HCT116 (cell line): ENCODE results near the gene ENOSF1. TPM values are rescaled to one million over a fixed set of nuclear protein-coding genes. Genes with fewer than 3 reads are reported as not detected.

Experiments
- ATAC-seq: fragments of 200-7000 bp; cut with Tn5 transposase; 2 replicates; pipeline ENCODE4 v1.9.1; 2020; ENCODE audit warnings: mild to moderate bottlenecking, moderate library complexity
- BruUV-seq: library from RNA; stranded (reverse); fragments of 400-500 nt; replicated peaks from 2 replicates; lab custom pipeline; 2021; lab: Mats Ljungman, UMichigan
- CTCF ChIA-PET: fragments of 300-600 bp; sonication (Branson Sonifier 250); formaldehyde crosslinking; loops from one replicate; lab custom pipeline; 2021; ENCODE audit warnings: antibody characterized with exemption; lab: Charles Lee
- POLR2A ChIA-PET: fragments of 300-600, 350-600 bp; sonication (Branson Sonifier 250); formaldehyde crosslinking; loops from one replicate; lab custom pipeline; 2021; ENCODE audit warnings: antibody characterized with exemption; lab: Charles Lee
- RAD21 ChIA-PET, 2 experiments: fragments of 300-600 bp; sonication (Branson Sonifier 250); formaldehyde crosslinking; loops; one replicate each; lab custom pipeline; 2023; ENCODE audit warnings: low total read pairs in 2 of 2; ENCODE audit not compliant: uncharacterized antibody in 2 of 2, unreplicated experiment in 2 of 2, low non-redundant PET in 1 of 2; lab: Charles Lee
- DNase-seq: peaks from one replicate; pipeline ENCODE4 v3.0.0-alpha.2; 2010; ENCODE audit warnings: low read depth, low spot score
- H2AFZ ChIP-seq: fragments of 200-600 bp; shearing (Covaris generic), sonication (generic); 2 replicates; pipeline ENCODE4 v1.6.1; 2017; ENCODE audit warnings: low read depth, mixed run types, mixed read lengths, antibody characterized with exemption, low read length; ENCODE audit not compliant: poor library complexity, severe bottlenecking
- H3K27ac ChIP-seq: 2 replicates; pipeline ENCODE4 v1.5.1; 2012; ENCODE audit warnings: low read depth, low read length
- H3K27me3 ChIP-seq: fragments of 200-600 bp; sonication (generic); 2 replicates; pipeline ENCODE4 v1.6.1; 2016; ENCODE audit warnings: mixed run types, low read length, mixed read lengths; ENCODE audit not compliant: insufficient read depth
- H3K36me3 ChIP-seq, 2 experiments: fragments of 200-500 bp in 1 of 2; fragments of 200-600 bp in 1 of 2; sonication (Bioruptor generic) in 1 of 2; sonication (generic) in 1 of 2; 2 replicates each; pipeline versions ENCODE4 v1.5.1 to v1.6.1; 2014 to 2016; ENCODE audit warnings: low read length in 2 of 2, inconsistent platforms in 1 of 2, mixed read lengths in 1 of 2, mixed run types in 1 of 2; ENCODE audit not compliant: insufficient read depth in 2 of 2, control insufficient read depth in 1 of 2
- H3K4me1 ChIP-seq, 2 experiments: fragments of 200-600 bp in 1 of 2; sonication (generic) in 1 of 2; 2 replicates each; pipeline versions ENCODE4 v1.5.1 to v1.6.1; 2012 to 2017; ENCODE audit warnings: low read length in 2 of 2, inconsistent platforms in 1 of 2, mild to moderate bottlenecking in 1 of 2, mixed read lengths in 1 of 2, mixed run types in 1 of 2, moderate library complexity in 1 of 2; ENCODE audit not compliant: insufficient read depth in 2 of 2, control insufficient read depth in 1 of 2
- H3K4me2 ChIP-seq: fragments of 200-600 bp; sonication (generic); 2 replicates; pipeline ENCODE4 v1.6.1; 2017; ENCODE audit warnings: mixed run types, low read length, mixed read lengths
- H3K4me3 ChIP-seq, 2 experiments: fragments of 200-600 bp in 1 of 2; sonication (generic) in 1 of 2; replicated peaks in 1 of 2; 2 replicates each; pipeline ENCODE4 v1.5.1; 2011 to 2016; ENCODE audit warnings: low read length in 2 of 2, control low read depth in 1 of 2, low read depth in 1 of 2, mild to moderate bottlenecking in 1 of 2, mixed read lengths in 1 of 2, mixed run types in 1 of 2
- H3K79me2 ChIP-seq: fragments of 200-600 bp; sonication (generic); 2 replicates; pipeline ENCODE4 v1.6.1; 2017; ENCODE audit warnings: mild to moderate bottlenecking, mixed run types, low read length, moderate library complexity, mixed read lengths; ENCODE audit not compliant: insufficient read depth
- H3K9ac ChIP-seq: fragments of 200-600 bp; sonication (generic); 2 replicates; pipeline ENCODE4 v1.6.1; 2016; ENCODE audit warnings: low read length, mixed read lengths
- H3K9me2 ChIP-seq: fragments of 200-600 bp; sonication (generic), shearing (Covaris generic); 2 replicates; pipeline ENCODE4 v1.6.1; 2017; ENCODE audit warnings: mixed run types, mild to moderate bottlenecking, moderate library complexity; ENCODE audit not compliant: insufficient read depth
- H3K9me3 ChIP-seq, 2 experiments: fragments of 200-500 bp in 1 of 2; fragments of 200-600 bp in 1 of 2; sonication (Bioruptor generic) in 1 of 2; sonication (generic) in 1 of 2; 2 replicates each; pipeline ENCODE4 v1.6.1; 2014 to 2017; ENCODE audit warnings: low read length in 2 of 2, mixed read lengths in 2 of 2, inconsistent platforms in 1 of 2, low read depth in 1 of 2, mild to moderate bottlenecking in 1 of 2, mixed run types in 1 of 2, moderate library complexity in 1 of 2; ENCODE audit not compliant: control insufficient read depth in 1 of 2, insufficient read depth in 1 of 2
- H4K20me1 ChIP-seq: fragments of 200-600 bp; sonication (generic), shearing (Covaris generic); 2 replicates; pipeline ENCODE4 v1.6.1; 2017; ENCODE audit warnings: mixed run types, mild to moderate bottlenecking, moderate library complexity; ENCODE audit not compliant: insufficient read depth
- ATF3 ChIP-seq: IDR thresholded peaks from 2 replicates; pipeline ENCODE4 v1.6.1; 2012
- CTCF ChIP-seq, 3 experiments: fragments of 200-600 bp in 1 of 3; sonication (generic) in 1 of 3; IDR thresholded peaks in 2 of 3; conservative IDR thresholded peaks in 1 of 3; 2 replicates each; pipeline ENCODE4 v1.5.1; 2012 to 2017; ENCODE audit warnings: low read depth in 2 of 3, low read length in 2 of 3, antibody characterized with exemption in 1 of 3, borderline replicate concordance in 1 of 3, control low read depth in 1 of 3, mild to moderate bottlenecking in 1 of 3, mixed read lengths in 1 of 3, mixed run types in 1 of 3, moderate library complexity in 1 of 3; ENCODE audit not compliant: insufficient read depth in 1 of 3
- EGR1 ChIP-seq: IDR thresholded peaks from 2 replicates; pipeline ENCODE4 v1.6.1; 2012; ENCODE audit warnings: low read depth
- ELF1 ChIP-seq: IDR thresholded peaks from 2 replicates; pipeline ENCODE4 v1.6.1; 2012; ENCODE audit warnings: low read depth, borderline replicate concordance
- EZH2 ChIP-seq: fragments of 200-600 bp; sonication (generic); IDR thresholded peaks from 2 replicates; pipeline ENCODE4 v1.6.1; 2017; ENCODE audit warnings: antibody characterized with exemption, mixed run types
- EZH2phosphoT487 ChIP-seq: fragments of 200-600 bp; IDR thresholded peaks from 2 replicates; pipeline ENCODE4 v1.6.1; 2018; ENCODE audit warnings: antibody characterized with exemption, borderline replicate concordance
- JUND ChIP-seq: IDR thresholded peaks from 2 replicates; pipeline ENCODE4 v1.6.1; 2012
- POLR2A ChIP-seq: IDR thresholded peaks from 2 replicates; pipeline ENCODE4 v1.7.0; 2011; ENCODE audit warnings: borderline replicate concordance; ENCODE audit not compliant: insufficient read depth, insufficient read length; ENCODE audit errors: extremely low read depth
- RAD21 ChIP-seq: IDR thresholded peaks from 2 replicates; pipeline ENCODE4 v1.6.1; 2012; ENCODE audit warnings: low read depth, mild to moderate bottlenecking
- SIN3A ChIP-seq: IDR thresholded peaks from 2 replicates; pipeline ENCODE4 v1.6.1; 2012; ENCODE audit warnings: low read depth
- SP1 ChIP-seq: IDR thresholded peaks from 2 replicates; pipeline ENCODE4 v1.6.1; 2012; ENCODE audit warnings: low read depth
- ZBTB33 ChIP-seq: IDR thresholded peaks from 2 replicates; pipeline ENCODE4 v1.6.1; 2011; ENCODE audit warnings: mild to moderate bottlenecking, low read length, moderate library complexity; ENCODE audit not compliant: insufficient replicate concordance; ENCODE audit errors: extremely low read depth
- ZFX ChIP-seq: fragments of 450-650 bp; IDR thresholded peaks from 2 replicates; pipeline ENCODE4 v1.6.1; 2017
- intact Hi-C: fragments of 100-400 bp; cut with micrococcal nuclease; formaldehyde crosslinking; loops from 2 replicates; pipeline ENCODE4 v1.10.0; 2022
- total RNA-seq: library from RNA; stranded (reverse); gene quantifications from one replicate; pipeline ENCODE4 v1.2.1, GENCODE V29; 2021; ENCODE audit not compliant: unreplicated experiment

Gene ENOSF1
- total RNA-seq, 1 experiment from 2014 or later: 90.0 TPM

GRCh38 chr18:677145-677544, 35.3 kb downstream of the ENOSF1 start:
- Histone ChIP-seq H3K4me3 (no peak overlapping the region), H3K79me2 (peaks cover 9% of the 10 kb centered on the region; the same call in 1 of the 2 replicates), H3K9ac (no peak overlapping the region), H3K27ac (no peak overlapping the region), H2AFZ (no peak overlapping the region), H4K20me1 (no peaks in the 10 kb centered on the region), H3K36me3 (peaks cover 32 to 37% of the 10 kb centered on the region in 2 experiments; a peak in 3 of 4 replicates)
- POLR2A ChIA-PET: no interaction called here
- DNase-seq: no peak
- CTCF ChIA-PET: interaction anchor here (1.3 kb wide), 1 partner anchor 154 kb away, joined by 4 read pairs; no protein-coding TSS in a partner anchor
- BruUV-seq: no TSS peak
- no peak for TF ChIP-seq CTCF (IDR thresholded peaks at IDR 0.05 in 2 of 3, conservative IDR thresholded peaks at IDR 0.05 in 1 of 3; ENCODE audit: borderline replicate concordance in 1 of 3, insufficient read depth in 1 of 3, low read depth in 2 of 3, low read length in 2 of 3)
- no peak for TF ChIP-seq ZBTB33
- no peak for TF ChIP-seq ZFX
- TF ChIP-seq RAD21: no peak
- no peak for TF ChIP-seq SIN3A
- no peak for TF ChIP-seq JUND
- TF ChIP-seq ELF1: no peak
- TF ChIP-seq SP1: no peak
- no peak for TF ChIP-seq ATF3
- no peak for TF ChIP-seq EGR1
- no peak for TF ChIP-seq EZH2
- no peak for TF ChIP-seq POLR2A
- no peak for TF ChIP-seq EZH2phosphoT487
- TF ChIP-seq, all 23 proteins: peak for 0
- no peaks in the 10 kb centered on the region for H3K4me1 ChIP-seq
- no peaks in the 10 kb centered on the region for H3K27me3 ChIP-seq
- intact Hi-C loops: no loop called here
- RAD21 ChIA-PET: no interaction called here
- H3K9me3 ChIP-seq: no peaks in the 10 kb centered on the region
- ATAC-seq: no peak
- H3K9me2 ChIP-seq: no peaks in the 10 kb centered on the region
- H3K4me2 ChIP-seq: no peak overlapping the region
